AG09319 (cell line): ENCODE results near the gene COX19.

Source experiments
- DNase-seq: peaks from one replicate; pipeline ENCODE4 v3.0.0-alpha.2; 2010; ENCODE audit warnings: low read depth; ENCODE audit errors: extremely low read depth
- CTCF ChIP-seq: IDR thresholded peaks from 2 replicates; pipeline ENCODE4 v1.5.1; 2011; ENCODE audit warnings: low read depth, mild to moderate bottlenecking, inconsistent platforms, low read length, moderate library complexity

COX19 gene

GRCh38 chr7:991729-992656, 16.6 kb upstream of the COX19 start:
- DNase-seq: no peak
- no peak for TF ChIP-seq CTCF

- no peak for DNase-seq
- TF ChIP-seq CTCF: no peak
Observed at GRCh38 chr7:990933-991728, 15.8 kb upstream of the COX19 start.

GRCh38 chr7:990352-990932, 15.1 kb upstream of the COX19 start:
- no peak for TF ChIP-seq CTCF
- no peak for DNase-seq

- no peak for TF ChIP-seq CTCF
- DNase-seq: no peak
Observed at GRCh38 chr7:988963-989529, 13.7 kb upstream of the COX19 start.

GRCh38 chr7:988426-988911, 13.1 kb upstream of the COX19 start:
- no peak for TF ChIP-seq CTCF
- DNase-seq: no peak

GRCh38 chr7:987909-988308, 12.6 kb upstream of the COX19 start:
- DNase-seq: no peak
- no peak for TF ChIP-seq CTCF
